HG02571 (cell line): ENCODE data around the gene FAM20A.

Experiments used
- ATAC-seq: cut with Tn5 transposase; IDR thresholded peaks from one replicate; pipeline ENCODE4 v1.9.1; 2021; ENCODE audit warnings: mild to moderate bottlenecking, moderate library complexity; ENCODE audit not compliant: unreplicated experiment

Gene FAM20A

DNA sequence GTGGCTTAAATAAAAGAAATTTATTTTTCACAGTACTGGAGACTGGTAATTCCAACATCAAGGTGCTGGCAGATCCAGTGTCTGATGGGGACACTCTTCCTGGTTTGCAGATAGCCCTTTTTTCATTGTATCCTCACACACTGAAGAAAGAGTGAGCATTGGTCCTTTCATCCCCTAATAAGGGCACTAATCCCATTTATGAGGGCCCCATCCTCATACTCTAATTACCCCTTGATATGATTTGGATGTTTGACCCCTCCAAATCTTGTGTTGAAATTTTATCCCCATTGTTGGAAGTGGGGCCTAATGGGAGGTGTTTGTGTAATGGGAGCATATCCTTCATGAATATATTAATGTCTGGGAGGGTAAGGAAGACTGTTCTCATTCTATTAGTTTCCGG lies 9.4 kb upstream of the FAM20A start:
- no peak for ATAC-seq

DNA sequence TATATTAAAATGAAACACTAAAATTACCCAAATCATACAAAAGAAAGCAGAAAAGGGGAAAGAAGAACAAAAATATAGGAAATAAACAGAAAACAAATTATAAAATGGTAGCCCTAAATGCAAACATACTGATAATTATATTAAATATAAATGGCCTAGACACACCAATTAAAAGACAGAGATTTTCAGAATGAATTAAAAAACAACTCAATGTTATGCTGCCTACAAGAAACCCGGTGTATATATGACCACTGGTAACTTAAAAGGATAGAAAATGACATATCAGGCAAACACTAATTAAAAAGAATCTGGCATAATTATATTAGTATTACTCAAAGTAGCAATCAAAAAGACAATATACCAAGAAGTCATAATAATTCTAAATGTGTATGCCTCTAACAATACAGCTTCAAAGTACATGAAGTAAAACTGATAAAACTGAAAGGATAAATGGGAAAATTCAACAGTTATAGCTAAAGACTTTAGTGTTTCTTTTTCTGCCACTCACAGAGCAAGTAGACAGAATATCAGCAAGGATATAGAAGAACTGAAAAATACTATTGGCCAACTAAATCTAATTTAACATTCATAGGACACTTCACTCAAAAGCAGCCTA lies 7.5 kb upstream of the FAM20A start:
- no peak for ATAC-seq

DNA sequence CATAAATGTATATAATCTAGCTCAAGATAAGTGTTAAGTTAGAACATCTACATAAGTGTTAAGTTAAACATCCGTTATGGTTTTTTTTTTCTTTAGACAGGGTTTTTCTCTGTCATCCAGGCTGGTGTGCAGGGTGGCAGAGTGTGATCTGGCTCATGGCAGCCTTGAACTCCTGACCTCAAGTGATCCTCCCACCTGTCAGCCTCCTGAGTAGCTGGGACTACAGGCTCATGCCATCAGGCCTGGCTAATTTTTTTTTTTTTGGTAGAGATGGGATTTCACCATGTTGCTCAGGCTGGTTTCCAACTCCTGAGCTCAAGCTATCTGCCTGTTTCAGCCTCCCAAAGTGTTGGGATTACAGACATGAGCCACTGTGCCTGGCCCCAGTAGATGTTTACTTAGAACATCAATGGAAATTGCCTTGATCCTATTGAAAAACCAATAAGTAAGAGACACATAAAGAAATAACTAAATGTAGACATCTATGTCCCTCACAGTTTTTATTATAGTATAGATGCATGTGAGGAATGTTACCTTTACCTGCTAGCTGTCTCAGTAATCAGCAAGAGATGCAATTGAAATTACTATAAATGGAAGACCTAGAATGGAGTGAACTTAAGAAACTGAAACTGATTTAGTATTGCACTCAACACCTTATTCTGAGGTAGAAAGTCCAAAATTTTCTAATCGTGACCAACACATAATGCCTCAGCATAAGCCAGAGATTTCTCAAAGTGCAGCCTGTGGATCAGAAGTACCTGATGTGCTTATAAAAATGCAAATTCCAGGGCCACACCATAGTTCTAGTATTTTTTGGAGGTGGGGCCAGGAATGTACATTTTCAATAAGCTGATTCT lies 5.5 kb upstream of the FAM20A start:
- no peak for ATAC-seq

GRCh38 chr17:68605914-68606313 lies 4.7 kb upstream of the FAM20A start:
- ATAC-seq, result no peak

- ATAC-seq, result no peak
Observed at GRCh38 chr17:68603656-68604055, 2.5 kb upstream of the FAM20A start.

- no peak for ATAC-seq
Observed at GRCh38 chr17:68603027-68603426, 1.9 kb upstream of the FAM20A start.

GRCh38 chr17:68602289-68602688 lies 1.1 kb upstream of the FAM20A start:
- no peak for ATAC-seq

GRCh38 chr17:68601565-68602288 lies 560 bp upstream of the FAM20A start:
- no peak for ATAC-seq

GRCh38 chr17:68600067-68600930 lies 868 bp downstream of the FAM20A start:
- ATAC-seq, result no peak

GRCh38 chr17:68599552-68600066 lies 1.6 kb downstream of the FAM20A start:
- ATAC-seq, result no peak

GRCh38 chr17:68599091-68599490 lies 2.1 kb downstream of the FAM20A start:
- no peak for ATAC-seq

DNA sequence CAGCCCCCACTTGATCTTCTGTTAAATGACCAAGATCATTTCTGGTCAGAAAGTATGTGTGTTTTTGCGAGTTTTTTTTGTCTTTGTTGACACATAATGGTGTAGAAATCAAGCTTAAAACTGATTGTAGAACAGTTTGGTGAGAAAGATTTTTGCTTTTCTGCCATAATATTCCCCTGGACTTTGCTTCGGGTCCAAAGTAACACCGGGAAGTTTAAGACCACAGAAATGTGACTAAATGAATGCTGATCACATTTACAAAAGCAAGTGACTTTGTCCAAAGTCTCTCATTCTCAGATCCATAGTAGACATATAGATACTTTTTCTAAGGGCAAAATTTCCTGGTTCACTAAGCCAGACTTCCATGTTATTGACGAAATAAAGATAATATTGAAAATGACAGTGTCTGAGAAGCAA lies 2.6 kb downstream of the FAM20A start:
- no peak for ATAC-seq

GRCh38 chr17:68598074-68598473 lies 3.1 kb downstream of the FAM20A start:
- no peak for ATAC-seq

DNA sequence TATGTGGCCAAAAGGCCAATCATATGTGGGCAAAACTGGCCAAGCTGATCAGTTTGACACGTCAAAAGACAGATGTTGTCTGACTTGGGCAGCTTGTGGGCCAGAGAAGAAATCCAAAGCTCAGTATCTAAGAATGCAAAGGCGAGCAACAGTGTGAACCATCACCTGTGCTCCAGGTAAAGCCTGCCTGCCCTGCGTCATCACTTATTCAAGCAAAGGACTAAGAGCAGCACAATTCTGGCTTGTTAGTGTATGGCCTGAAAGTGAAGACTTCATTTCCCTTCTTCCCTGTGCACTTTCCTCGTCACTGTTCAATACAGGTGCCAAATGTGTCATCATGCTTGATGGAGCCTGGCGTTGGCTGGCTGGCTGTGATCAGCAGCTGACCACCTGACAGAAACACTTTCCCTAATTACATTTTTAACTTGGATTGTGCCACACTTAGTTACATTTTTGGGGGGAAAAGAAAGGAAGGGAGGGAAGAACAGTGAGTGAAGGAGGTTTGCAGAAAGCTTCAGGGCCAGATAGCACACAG lies 4.7 kb downstream of the FAM20A start:
- no peak for ATAC-seq

DNA sequence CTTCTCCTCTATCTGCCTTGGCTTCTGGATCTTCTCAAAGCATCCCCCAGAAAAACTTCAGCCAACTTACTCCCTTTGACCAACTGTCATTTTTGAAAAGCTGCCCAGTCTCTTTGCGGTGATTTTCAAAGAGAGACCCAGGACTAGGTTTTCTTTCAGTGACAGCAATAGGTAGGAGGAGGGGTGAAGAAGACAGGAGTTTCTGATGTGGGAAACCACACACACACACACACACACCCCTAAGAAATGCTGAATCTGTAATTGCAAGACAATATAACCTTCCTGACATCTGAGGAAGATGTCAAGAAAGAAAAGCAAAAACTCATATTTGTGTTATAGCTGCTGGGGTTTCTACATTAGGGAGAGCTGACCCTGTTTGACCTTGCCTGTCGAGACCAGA lies 5.2 kb downstream of the FAM20A start:
- no peak for ATAC-seq

GRCh38 chr17:68595496-68595895 lies 5.7 kb downstream of the FAM20A start:
- no peak for ATAC-seq

DNA sequence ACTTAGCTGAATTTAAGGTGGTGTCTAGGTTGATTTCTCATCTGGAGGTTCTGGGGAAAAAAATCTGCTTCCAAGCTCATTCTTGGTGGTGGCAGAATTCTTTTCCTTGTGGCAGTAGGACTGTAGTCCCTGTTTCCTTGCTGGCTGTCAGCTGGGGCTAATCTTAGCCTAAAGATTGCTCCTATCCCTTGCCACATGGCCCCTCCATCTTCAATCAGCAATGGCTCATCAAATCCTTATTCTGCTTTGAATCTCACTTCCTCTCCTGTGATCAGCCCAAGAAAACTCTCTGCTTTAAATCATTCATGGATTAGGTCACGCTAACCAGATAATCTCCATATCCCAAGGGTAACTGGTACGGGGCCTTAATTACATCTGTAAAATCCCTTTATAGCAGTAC lies 6.6 kb downstream of the FAM20A start:
- no peak for ATAC-seq

- no peak for ATAC-seq
Observed at GRCh38 chr17:68592682-68593641, 8.2 kb downstream of the FAM20A start.

DNA sequence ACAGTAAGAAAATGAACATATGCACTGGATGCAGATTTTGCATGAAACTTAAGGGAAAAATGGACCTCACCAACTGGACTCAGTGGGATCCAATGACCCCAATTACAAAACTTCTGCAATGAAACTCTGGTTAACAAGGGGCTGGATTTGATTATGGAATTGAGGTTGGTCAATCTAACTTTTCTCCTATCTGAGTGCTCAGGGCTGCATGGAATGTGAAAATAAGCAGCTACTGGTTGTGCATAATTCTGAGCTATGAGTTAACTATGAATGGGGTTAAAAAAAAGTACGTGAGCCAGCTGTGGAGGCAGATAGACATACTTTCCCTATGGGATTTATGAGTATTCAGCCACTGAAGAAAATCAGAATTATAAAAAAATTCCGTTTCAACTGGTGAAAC lies 9.2 kb downstream of the FAM20A start:
- no peak for ATAC-seq
